Activated CD8-positive, alpha-beta memory T cell treated with anti-CD3 and anti-CD28 coated beads, Interleukin-2, amount 50 U/mL, for 24 hours (primary cell): ENCODE data around the gene SETD4.
"Not testable (repeated sequence)": the region's sequence is repeated elsewhere in the genome, so short reads cannot be mapped to it uniquely, and the experiment has no call there.

Experiments
- DNase-seq: peaks from one replicate; pipeline ENCODE4 v3.0.0-alpha.2; 2020; ENCODE audit errors: extremely low read depth

SETD4 gene, protein sequence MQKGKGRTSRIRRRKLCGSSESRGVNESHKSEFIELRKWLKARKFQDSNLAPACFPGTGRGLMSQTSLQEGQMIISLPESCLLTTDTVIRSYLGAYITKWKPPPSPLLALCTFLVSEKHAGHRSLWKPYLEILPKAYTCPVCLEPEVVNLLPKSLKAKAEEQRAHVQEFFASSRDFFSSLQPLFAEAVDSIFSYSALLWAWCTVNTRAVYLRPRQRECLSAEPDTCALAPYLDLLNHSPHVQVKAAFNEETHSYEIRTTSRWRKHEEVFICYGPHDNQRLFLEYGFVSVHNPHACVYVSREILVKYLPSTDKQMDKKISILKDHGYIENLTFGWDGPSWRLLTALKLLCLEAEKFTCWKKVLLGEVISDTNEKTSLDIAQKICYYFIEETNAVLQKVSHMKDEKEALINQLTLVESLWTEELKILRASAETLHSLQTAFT

DNA sequence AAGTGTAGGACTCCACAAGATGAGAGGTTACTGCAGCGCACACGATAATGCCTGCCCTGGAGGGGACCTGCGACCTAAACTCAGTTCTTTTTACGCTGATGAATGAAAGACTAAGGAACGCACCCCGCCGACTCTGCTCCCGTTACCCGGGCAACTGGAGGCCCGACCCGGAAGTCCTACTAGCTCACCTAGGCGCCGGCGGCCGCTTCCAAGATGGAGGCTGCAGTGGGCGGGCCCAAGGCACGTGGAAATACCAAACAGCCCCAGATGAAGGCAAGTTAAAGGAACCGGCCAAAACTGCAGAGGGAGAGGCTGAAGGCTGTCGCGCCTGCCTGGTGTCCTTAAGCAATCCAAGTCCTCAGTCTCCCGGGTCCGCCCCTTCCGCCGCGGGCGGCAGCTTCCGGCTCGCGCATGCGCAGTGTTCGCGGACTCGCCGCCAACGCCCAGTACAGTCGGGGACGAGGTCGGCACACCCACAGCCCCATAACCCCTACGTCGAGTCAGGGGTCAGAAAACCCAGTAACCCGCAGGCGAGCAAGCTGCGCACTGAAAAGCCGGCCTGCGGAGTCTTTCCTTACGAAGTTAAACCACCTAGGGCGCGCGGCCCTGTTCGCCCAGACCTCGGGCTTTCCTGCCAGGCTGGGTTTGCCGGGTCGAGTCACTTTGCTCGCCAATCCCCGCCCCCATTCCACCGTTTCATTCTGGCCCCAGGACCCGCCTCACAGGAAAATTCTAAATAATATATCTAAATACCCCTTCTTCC lies at the start of gene SETD4:
SETD4 (minus strand) TSS at position 368 of the 763 bp plus-strand sequence. CDS start 1,638 bp downstream, outside the sequence.
- DNase-seq = peak; percentile 83

- no peak for DNase-seq
Observed at GRCh38 chr21:36109868-36110267, 49.5 kb upstream of the SETD4 start.

- DNase-seq = no peak
Observed at GRCh38 chr21:36105327-36105842, 45.1 kb upstream of the SETD4 start.

- DNase-seq = no peak
Observed at GRCh38 chr21:36104317-36105300, 44.3 kb upstream of the SETD4 start.

- DNase-seq = no peak
Observed at GRCh38 chr21:36103434-36103833, 43.1 kb upstream of the SETD4 start.

DNA sequence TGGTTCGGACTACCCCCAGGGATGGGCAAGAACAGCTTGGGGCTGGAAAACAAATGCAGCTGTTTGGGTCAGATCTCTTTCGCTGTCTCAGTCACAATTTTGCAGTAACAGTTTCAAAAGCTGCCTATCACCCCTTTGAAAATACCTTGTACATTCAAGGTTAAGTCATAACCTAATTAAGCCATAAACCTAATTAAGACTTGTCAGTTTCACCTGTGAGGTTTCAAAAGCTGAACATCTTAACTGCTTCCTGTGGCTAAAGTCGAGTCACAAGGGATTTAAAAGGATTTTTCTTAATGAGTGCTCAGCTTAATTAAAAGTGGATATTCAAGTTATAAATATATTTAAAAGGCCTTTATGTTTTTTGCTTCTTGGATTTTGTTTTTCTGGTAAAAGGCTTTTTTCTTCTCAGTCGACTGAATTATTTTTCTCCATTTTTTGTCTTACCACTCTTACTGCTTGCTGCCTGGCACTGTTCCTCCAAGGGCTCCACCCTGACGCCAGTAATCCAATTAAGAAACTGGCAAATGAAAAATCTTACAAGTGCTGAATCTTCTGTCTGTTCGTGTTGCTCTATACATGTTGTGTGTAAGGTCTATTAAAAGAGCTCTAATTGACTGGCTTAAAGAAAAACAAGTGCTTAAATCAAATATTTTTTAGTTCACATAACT lies 40.8 kb upstream of the SETD4 start:
- DNase-seq = no peak

- DNase-seq = not testable (repeated sequence)
Observed at GRCh38 chr21:36099695-36100211, 39.4 kb upstream of the SETD4 start.

- DNase-seq = no peak
Observed at GRCh38 chr21:36099000-36099399, 38.7 kb upstream of the SETD4 start.

GRCh38 chr21:36098182-36098532 lies 37.8 kb upstream of the SETD4 start:
- DNase-seq = no peak

DNA sequence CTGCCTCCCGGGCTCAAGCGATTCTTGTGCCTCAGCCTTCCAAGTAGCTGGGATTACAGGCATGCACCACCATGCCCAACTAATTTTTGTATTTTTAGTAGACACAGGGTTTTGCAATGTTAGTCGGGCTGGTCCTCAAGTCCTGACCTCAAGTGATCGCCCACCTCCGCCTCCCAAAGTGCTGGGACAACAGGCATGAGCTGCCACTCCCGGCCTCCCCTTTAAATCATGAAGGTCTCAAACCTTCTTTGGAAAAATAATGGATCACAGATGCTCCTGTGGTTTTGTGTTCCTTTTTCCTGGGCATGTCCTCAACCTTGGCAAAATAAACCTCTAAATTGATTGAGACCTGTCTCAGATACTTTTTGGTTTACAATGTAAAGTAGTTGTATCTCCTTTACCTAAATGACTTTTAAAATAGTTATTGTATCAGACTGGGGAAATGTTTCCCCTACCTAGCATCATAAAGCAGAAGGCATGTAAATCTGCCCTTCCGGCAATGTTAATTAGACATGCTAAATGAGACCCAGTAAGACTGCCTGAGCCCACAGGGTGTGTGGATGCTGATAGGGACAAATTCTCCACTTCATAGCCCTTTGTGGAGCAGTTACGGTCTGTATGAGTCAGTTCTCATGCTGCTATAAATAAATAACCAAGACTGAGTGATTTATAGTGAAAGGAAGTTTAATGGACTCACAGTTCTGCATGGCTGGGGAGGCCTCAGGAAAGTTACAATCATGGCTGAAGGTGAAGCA lies 37.3 kb upstream of the SETD4 start:
- DNase-seq = no peak

- no peak for DNase-seq
Observed at GRCh38 chr21:36096398-36097290, 36.3 kb upstream of the SETD4 start.

DNA sequence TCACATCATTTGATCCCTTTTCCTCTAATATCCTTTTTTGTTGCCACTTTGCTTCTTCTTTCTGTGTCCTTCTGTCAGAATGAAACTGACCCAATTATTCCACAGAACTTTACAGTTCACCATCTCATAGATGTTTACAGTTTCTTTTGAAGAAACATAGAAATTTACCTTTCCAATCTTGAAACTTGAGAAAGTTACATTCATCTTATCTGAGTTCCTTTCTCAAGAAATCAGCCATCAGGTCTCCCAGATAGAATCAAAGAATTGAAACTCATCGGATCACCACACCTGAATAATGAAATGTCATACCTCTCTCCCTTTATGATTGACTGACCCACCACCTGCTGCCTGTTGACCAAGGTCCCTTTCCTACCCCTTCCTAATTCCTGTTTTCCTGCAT lies 33.2 kb upstream of the SETD4 start:
- DNase-seq = no peak

- DNase-seq = no peak
Observed at GRCh38 chr21:36092681-36093080, 32.4 kb upstream of the SETD4 start.

DNA sequence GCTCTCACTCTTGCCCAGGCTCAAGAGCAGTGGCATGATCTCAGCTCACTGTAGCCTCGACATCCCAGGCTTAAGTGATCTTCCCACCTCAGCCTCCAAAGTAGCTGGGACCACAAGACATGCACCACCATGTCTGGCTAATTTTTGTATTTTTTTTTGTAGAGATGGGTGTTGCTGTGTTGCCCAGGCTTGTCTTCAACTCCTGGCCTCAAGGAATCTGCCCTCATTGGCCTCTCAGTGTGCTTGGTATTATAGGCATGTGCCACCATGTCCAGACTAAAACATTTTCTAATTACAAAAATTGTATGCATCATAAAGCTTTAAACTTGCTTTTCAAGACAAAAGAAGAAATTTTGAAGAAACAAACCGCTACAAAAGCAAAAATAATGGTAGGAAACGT lies 29.6 kb upstream of the SETD4 start:
- no peak for DNase-seq

- no peak for DNase-seq
Observed at GRCh38 chr21:36087362-36088138, 27.2 kb upstream of the SETD4 start.

DNA sequence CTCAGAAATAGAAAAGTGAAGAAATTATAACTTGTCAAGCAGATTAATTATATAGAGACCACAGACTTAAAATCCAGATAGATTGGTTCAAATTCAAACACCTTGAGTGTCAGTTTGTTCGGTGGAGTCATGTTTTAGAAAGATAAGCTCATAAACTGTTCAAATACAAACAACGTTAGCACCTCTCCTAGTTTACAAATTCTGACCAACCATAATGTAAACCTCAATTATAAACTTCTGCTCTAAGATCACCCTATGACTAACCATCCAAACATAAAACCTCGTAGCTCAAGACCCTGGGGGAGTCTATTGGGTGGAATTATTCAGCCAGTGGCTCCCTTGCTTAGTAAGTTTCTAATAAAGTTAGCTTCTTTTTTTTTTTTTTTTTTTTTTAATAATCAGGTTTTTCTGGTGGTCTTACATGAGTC lies 21.9 kb upstream of the SETD4 start:
- no peak for DNase-seq

DNA sequence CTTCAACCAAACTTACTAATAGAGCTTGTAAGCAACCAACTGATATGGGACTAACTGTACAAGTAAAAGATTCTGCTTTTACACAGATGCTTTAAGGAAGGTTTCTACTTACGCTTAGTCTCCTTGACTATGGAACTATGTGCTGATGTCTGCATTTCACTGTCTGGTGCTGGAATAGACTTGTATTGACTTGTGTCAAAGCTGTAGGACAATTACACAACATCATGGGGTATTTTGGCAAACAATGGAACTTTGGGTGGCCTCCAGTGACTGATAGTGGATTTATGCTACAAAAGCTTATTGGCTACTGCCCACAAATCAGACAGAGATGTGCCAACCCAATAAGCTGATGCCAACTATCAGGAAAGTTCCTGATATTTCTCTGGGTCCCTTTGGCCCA lies 20.1 kb upstream of the SETD4 start:
- no peak for DNase-seq

- no peak for DNase-seq
Observed at GRCh38 chr21:36079671-36080070, 19.3 kb upstream of the SETD4 start.
